SU-DHL-6 (cell line): ENCODE measurements around the gene CACNG1.

Source experiments
- H2AFZ ChIP-seq: fragments of 200-600 bp; sonication (generic); 2 replicates; pipeline ENCODE4 v1.6.1; 2014; ENCODE audit warnings: low read depth, mild to moderate bottlenecking, moderate library complexity, mixed read lengths, antibody characterized with exemption, low read length; ENCODE audit not compliant: severe bottlenecking
- H3F3A ChIP-seq: fragments of 200-600 bp; shearing (Covaris generic); 2 replicates; pipeline ENCODE4 v1.6.0; 2016; ENCODE audit warnings: antibody characterized with exemption, mild to moderate bottlenecking; ENCODE audit not compliant: insufficient read depth
- H3K27ac ChIP-seq: fragments of 200-600 bp; sonication (generic); 2 replicates; pipeline ENCODE4 v1.5.1; 2016; ENCODE audit warnings: low read depth, mild to moderate bottlenecking, low read length, moderate library complexity, mixed read lengths
- H3K27me3 ChIP-seq: fragments of 200-600 bp; sonication (generic), shearing (Covaris generic); 2 replicates; pipeline ENCODE4 v1.6.0; 2014; ENCODE audit warnings: mild to moderate bottlenecking, low read length
- H3K36me3 ChIP-seq: fragments of 200-600 bp; sonication (generic); 2 replicates; pipeline ENCODE4 v1.6.1; 2014; ENCODE audit warnings: mild to moderate bottlenecking, low read length, mixed read lengths
- H3K4me2 ChIP-seq: fragments of 300-600, 200-600 bp; shearing (Covaris generic), sonication (generic); 2 replicates; pipeline ENCODE4 v1.6.0; 2014; ENCODE audit warnings: low read length, low read depth, mild to moderate bottlenecking; ENCODE audit not compliant: poor library complexity, severe bottlenecking
- H3K4me3 ChIP-seq: fragments of 200-600 bp; sonication (generic); 2 replicates; pipeline ENCODE4 v1.5.1; 2014; ENCODE audit warnings: antibody characterized with exemption, low read length, mild to moderate bottlenecking, mixed read lengths; ENCODE audit not compliant: insufficient read depth, poor library complexity, severe bottlenecking
- H3K79me2 ChIP-seq: fragments of 200-600 bp; sonication (generic); 2 replicates; pipeline ENCODE4 v1.6.1; 2014; ENCODE audit warnings: mild to moderate bottlenecking, low read length, moderate library complexity; ENCODE audit not compliant: insufficient read depth
- H3K9ac ChIP-seq: fragments of 200-600 bp; sonication (generic); 2 replicates; pipeline ENCODE4 v1.7.0; 2014; ENCODE audit warnings: mild to moderate bottlenecking, low read length
- H3K9me2 ChIP-seq: fragments of 200-600 bp; sonication (generic); replicated peaks from 2 replicates; pipeline ENCODE4 v1.6.1; 2014; ENCODE audit warnings: low read length; ENCODE audit not compliant: insufficient read depth
- H3K9me3 ChIP-seq: fragments of 200-600 bp; sonication (generic); 2 replicates; pipeline ENCODE4 v1.6.1; 2014; ENCODE audit warnings: low read length, mixed read lengths; ENCODE audit not compliant: insufficient read depth
- H4K20me1 ChIP-seq: fragments of 200-600 bp; sonication (generic); 2 replicates; pipeline ENCODE4 v1.6.1; 2014; ENCODE audit warnings: low read depth, mild to moderate bottlenecking, antibody characterized with exemption, low read length, moderate library complexity, mixed read lengths
- EZH2phosphoT487 ChIP-seq: fragments of 200-600 bp; sonication (generic), shearing (Covaris generic); conservative IDR thresholded peaks from 2 replicates; pipeline ENCODE4 v1.6.1; 2018; ENCODE audit warnings: mild to moderate bottlenecking, antibody characterized with exemption, low read length, moderate library complexity, mixed read lengths
- TF ChIP-seq, protein P1 (sequence below): fragments of 200-600 bp; sonication (generic); IDR thresholded peaks from one replicate; pipeline ENCODE4 v1.5.1; 2017; ENCODE audit warnings: antibody characterized with exemption, mild to moderate bottlenecking, low read length, moderate library complexity; ENCODE audit not compliant: insufficient read depth, poor library complexity, severe bottlenecking

Gene CACNG1

DNA sequence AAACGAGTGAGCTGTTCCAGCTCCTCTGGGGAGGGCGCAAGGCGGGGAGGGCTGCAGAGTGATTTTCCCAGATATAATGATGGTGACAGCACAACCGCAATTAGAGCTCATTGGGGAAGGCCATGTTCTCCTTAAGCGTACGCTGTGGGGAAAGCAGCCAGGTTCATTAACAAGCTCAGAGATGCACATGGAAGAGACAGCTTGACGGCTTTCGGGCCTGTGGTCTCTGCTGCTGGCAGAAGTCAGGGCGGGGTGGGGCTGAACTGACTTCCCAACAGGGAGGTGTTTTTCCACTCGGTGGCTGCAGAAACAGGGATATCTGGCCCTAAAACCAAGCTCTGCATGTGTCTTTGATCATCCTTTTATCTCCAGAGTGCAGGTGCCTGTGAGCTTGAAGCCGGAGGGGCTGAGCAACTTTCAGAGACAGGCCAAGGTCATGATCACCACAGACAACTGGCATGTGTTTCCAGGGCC, 24.0 kb upstream of the CACNG1 start:
- Histone ChIP-seq H3K27ac (no peak overlapping the region), H3K4me3 (no peak overlapping the region), H2AFZ (no peak overlapping the region), H3K9me3 (no peaks in the 10 kb centered on the region), H4K20me1 (no peaks in the 10 kb centered on the region), H3F3A (no peaks in the 10 kb centered on the region), H3K27me3 (no peaks in the 10 kb centered on the region), H3K9me2 (no peaks in the 10 kb centered on the region), H3K4me2 (no peak overlapping the region), H3K36me3 (no peaks in the 10 kb centered on the region), H3K79me2 (no peaks in the 10 kb centered on the region), H3K9ac (no peak overlapping the region)
- no peak for TF ChIP-seq EZH2phosphoT487
- TF ChIP-seq, protein P1, sequence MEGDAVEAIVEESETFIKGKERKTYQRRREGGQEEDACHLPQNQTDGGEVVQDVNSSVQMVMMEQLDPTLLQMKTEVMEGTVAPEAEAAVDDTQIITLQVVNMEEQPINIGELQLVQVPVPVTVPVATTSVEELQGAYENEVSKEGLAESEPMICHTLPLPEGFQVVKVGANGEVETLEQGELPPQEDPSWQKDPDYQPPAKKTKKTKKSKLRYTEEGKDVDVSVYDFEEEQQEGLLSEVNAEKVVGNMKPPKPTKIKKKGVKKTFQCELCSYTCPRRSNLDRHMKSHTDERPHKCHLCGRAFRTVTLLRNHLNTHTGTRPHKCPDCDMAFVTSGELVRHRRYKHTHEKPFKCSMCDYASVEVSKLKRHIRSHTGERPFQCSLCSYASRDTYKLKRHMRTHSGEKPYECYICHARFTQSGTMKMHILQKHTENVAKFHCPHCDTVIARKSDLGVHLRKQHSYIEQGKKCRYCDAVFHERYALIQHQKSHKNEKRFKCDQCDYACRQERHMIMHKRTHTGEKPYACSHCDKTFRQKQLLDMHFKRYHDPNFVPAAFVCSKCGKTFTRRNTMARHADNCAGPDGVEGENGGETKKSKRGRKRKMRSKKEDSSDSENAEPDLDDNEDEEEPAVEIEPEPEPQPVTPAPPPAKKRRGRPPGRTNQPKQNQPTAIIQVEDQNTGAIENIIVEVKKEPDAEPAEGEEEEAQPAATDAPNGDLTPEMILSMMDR: no peak

DNA sequence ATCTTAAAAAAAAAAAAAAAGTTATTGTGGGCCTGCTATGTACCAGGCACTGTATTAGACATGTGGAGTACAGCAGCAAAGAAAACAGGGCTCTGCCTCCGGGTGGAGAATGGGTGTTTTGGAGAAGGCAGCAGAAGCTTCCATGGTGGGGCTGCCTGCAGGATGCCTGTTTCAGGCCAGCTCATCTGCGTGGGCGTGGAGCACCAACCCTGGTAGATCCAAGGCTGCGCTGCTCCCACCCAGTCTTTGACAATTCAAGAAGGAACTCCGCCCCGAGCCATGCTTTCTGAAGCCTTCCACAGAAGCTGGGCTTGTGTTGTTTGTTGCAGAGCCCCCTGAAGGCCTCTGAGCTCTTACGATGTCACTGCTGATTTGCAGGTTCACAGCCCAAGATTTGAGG, 23.2 kb upstream of the CACNG1 start:
- Histone ChIP-seq H4K20me1 (no peaks in the 10 kb centered on the region), H3F3A (no peaks in the 10 kb centered on the region), H3K27ac (no peak overlapping the region), H3K4me2 (no peak overlapping the region), H3K9me2 (no peaks in the 10 kb centered on the region), H3K4me3 (no peak overlapping the region), H3K9me3 (no peaks in the 10 kb centered on the region), H3K9ac (no peak overlapping the region), H3K27me3 (no peaks in the 10 kb centered on the region), H3K36me3 (no peaks in the 10 kb centered on the region), H3K79me2 (no peaks in the 10 kb centered on the region), H2AFZ (no peak overlapping the region)
- no peak for TF ChIP-seq EZH2phosphoT487
- TF ChIP-seq, protein P1: no peak

DNA sequence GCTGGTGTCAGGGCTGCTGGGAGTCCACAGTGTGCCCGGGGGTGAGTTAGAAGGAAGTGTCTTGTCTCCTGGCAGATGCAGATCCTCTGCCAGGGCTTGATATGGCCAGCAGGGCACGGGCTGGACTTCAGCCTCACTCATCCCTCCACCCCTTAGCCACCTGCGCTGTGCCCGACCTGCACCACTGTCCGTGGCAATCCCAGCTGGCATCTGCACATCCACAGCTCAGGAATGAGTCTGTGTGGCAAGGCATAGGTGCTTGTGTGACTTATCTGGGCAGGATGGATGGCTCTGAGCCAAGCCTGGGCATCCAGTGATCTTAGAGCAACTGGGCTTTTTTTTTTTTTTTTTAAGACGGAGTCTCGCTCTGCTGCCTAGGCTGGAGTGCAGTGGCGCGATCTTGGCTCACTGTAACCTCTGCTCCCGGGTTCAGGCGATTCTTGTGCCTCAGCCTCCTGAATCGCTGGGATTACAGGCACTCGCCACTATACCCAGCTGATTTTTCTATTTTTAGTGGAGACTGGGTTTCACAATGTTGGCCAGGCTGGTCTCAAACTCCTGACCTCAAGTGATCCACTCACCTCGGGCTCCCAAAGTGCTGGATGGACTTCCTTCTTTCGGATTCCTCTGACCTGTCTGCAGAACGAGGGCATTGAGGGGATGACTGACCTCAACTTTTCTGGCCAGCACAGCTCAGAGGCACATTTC, 22.5 kb upstream of the CACNG1 start:
- Histone ChIP-seq H3K36me3 (no peaks in the 10 kb centered on the region), H3F3A (no peaks in the 10 kb centered on the region), H3K4me3 (no peak overlapping the region), H3K9me3 (no peaks in the 10 kb centered on the region), H3K9ac (no peak overlapping the region), H3K79me2 (no peaks in the 10 kb centered on the region), H3K27me3 (no peaks in the 10 kb centered on the region), H3K27ac (no peak overlapping the region), H2AFZ (no peak overlapping the region), H4K20me1 (no peaks in the 10 kb centered on the region), H3K4me2 (no peak overlapping the region), H3K9me2 (no peaks in the 10 kb centered on the region)
- TF ChIP-seq EZH2phosphoT487: no peak
- TF ChIP-seq, protein P1: no peak
